HL-60/S4 treated with phorbol 12-myristate 13-acetate at 8.2 ng/mL for 4 days and 3 days (cell line): ENCODE measurements around the gene CD300H.
"Not testable (repeated sequence)": the region's sequence is repeated elsewhere in the genome, so short reads cannot be mapped to it uniquely, and the experiment has no call there.

ENCODE experiments used
- in situ Hi-C: fragments of 300-500 bp; cut with MboI; formaldehyde crosslinking; loops from 2 replicates; pipeline ENCODE4 v1.15.0; 2022; ENCODE audit warnings: low sequenced_read_pairs

The CD300H gene

GRCh38 chr17:74528491-74529199 lies 38.7 kb downstream of the CD300H start:
- in situ Hi-C loops = no loop called here

DNA sequence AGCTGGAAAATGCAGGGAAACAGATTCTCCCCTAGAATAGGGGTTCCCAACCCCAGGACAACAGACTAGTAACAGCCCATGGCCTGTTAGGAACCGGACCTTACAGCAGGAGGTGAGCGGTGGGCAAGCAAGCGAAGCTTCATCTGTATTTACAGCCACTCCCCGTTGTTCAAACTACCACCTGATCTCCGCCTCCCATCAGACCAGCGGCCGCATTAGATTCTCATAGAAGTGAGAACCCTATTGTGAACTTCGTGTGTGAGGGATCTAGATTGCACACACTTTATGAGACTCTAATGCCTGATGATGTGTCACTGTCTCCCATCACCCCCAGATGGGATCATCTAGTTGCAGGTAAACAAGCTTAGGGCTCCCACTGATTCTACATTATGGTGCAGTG lies 39.6 kb downstream of the CD300H start:
- in situ Hi-C loops = no loop called here

- in situ Hi-C loops = no loop called here
These were observed 40.2 kb downstream of the CD300H start for GRCh38 chr17:74527081-74527480.

DNA sequence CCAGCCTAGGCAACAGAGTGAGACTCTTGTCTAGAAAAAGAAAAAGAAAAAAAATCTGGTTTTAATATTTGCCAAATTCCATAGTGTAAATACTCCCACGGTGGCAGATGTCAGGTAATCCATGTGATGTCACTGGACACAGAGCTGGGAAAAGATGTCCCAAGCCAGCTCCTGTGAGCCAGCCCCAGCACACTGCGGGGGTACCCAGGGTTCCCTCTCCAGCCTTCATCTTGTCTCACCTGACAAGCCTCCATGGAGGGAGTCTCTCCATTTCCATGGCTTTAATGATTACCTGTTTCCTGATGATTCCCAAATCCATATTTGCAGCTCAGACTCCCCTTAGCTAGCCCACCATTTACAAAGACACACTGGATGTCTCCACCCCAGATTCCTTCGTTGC lies 40.6 kb downstream of the CD300H start:
- in situ Hi-C loops = no loop called here

- in situ Hi-C loops = no loop called here
These were observed 41.5 kb downstream of the CD300H start for GRCh38 chr17:74525781-74526288.

GRCh38 chr17:74525465-74525725 lies 41.9 kb downstream of the CD300H start:
- in situ Hi-C loops = no loop called here

DNA sequence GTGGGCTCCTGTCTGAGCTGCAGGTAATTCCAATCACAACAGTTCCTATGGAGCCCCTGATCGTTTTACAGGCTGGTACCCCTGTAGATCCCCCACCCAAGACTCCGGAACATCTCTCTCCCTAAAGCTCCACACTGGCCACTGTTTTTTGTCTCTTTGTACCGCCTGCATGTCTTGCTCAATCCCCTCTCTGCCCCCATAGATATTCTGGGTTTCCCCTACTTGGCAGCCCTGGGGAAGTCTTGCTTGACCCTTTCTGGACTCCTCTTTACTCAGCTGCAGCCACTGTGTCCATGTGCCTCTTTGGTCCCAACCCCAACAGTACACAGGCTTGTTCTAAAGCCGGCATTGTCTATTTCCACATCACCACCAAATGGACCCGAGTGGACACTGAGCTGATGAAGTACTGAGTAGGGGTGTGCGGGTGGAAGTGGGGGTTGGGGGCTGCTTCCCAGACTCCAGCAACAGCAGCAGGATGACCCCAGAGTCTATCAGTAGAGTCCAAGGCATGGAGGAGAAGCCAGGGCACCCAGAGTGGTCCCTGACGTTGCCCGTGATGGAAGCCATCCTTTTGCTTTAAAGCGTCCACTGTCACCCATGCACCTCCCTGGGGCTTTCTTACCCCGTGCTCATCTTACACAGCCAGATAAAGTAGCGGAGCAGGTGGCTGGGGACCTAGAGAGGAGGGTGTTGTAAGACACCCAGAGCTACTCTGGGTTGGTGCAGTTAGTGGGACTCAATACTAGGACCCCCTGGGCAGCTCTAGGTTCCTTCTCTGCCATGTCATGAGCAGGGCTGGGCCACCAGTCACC lies 42.5 kb downstream of the CD300H start:
- in situ Hi-C loops = no loop called here

- in situ Hi-C loops = no loop called here
These were observed 44.0 kb downstream of the CD300H start for GRCh38 chr17:74523308-74523707.

DNA sequence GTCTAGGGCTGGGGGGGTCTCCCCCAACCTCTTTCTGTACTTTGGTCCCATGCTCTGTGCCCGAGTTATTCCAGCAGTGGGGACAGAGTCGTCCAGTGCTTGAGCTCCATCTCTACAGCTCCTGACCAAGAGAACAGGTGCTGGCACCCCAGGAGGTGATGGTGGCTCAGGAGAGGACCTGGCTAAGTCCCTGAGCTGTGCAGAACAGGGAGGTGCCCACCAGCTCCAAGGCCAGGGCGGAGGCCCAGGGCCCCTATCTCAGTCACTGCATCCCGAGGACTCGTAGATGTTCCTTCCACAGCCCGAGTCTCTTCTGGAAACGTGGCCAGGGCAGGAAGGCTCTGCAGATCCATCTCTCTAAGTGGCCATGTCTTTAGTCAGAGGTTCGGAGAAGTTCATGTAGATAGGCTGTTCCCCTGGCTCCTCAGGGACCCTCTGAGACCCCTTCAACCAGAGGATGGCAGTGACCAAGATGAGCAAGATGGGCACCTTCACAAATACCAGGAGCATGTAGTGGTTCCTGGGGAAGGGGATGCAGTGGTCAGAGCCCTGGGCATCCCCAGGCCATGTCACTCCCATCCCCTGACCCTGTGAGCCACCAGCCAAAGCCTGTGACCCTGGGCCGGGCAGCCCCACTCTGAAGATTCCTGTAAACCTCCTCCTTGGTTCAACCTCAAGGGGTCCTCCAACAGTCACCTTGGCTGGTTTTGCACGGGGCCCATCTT lies 44.8 kb downstream of the CD300H start:
- in situ Hi-C loops = no loop called here

GRCh38 chr17:74521701-74522201 lies 45.6 kb downstream of the CD300H start:
- in situ Hi-C loops = no loop called here

GRCh38 chr17:74520790-74521480 lies 46.4 kb downstream of the CD300H start:
- in situ Hi-C loops = no loop called here

GRCh38 chr17:74520016-74520434 lies 47.3 kb downstream of the CD300H start:
- in situ Hi-C loops = no loop called here

DNA sequence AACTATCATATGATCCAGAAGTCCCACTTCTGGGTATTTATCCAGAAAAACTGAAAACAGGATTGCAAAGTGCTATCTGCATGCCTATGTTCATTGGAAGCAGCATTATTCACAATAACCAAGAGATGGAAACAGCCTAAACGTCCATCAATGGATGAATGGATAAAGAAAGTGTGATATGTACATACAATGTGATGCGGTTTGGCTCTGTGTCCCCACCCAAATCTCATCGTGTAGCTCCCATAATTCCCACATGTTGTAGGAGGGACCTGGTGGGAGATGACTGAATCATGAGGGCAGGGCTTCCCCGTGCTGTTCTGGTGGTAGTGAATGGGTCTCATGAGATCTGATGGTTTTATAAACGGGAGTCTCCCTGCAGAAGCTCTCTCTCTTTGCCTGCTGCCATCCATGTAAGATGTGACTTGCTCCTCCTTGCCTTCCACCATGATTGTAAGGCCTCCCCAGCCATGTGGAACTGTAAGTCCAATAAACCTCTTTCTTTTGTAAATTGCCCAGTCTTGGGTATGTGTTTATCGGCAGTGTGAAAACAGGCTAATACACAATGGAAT lies 48.8 kb downstream of the CD300H start:
- in situ Hi-C loops = not testable (repeated sequence)

- in situ Hi-C loops = no loop called here
These were observed 50.6 kb downstream of the CD300H start for GRCh38 chr17:74516561-74517328.

DNA sequence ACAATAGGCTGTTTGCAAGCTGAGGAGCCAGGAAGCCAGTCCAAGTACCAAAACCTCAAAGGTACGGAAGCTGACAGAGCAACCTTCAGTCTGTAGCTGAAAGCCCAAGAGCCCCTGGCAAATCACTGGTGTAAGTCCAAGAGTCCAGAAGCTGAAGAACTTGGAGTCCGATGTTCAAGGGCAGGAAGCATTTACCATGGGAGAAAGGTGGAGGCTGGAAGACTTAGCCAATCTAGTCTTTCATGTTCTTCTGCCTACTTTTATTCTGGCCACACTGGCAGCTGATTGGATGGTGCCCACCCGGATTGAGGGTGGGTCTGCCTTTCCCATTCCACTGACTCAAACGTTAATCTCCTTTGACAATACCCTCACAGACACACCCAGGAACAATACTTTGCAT lies 51.4 kb downstream of the CD300H start:
- in situ Hi-C loops = no loop called here

- in situ Hi-C loops = no loop called here
These were observed 52.5 kb downstream of the CD300H start for GRCh38 chr17:74514632-74515334.

- in situ Hi-C loops = no loop called here
These were observed 53.2 kb downstream of the CD300H start for GRCh38 chr17:74513987-74514631.

DNA sequence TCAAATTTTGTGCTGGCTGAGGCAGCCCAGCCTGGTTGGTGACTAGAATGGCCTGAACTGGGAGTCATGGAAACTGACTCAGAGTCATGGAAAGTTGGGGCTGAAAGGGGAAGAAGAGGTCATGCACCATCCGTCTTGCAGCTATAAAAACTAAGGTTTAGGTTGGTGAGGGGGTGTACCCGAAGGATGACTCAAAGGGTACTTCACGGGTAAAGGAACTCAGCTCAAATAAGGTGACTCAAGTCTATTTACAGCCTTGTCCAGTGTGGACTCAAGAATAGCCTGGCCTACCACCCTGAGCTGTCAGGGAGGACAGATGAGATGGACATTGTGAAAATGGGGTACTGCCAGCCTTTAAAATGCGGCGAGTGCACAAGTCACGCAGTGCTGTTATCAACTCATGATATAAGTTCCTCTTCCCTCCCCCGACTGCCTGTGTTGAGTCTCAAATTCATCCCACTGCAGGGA lies 54.7 kb downstream of the CD300H start:
- in situ Hi-C loops = no loop called here

DNA sequence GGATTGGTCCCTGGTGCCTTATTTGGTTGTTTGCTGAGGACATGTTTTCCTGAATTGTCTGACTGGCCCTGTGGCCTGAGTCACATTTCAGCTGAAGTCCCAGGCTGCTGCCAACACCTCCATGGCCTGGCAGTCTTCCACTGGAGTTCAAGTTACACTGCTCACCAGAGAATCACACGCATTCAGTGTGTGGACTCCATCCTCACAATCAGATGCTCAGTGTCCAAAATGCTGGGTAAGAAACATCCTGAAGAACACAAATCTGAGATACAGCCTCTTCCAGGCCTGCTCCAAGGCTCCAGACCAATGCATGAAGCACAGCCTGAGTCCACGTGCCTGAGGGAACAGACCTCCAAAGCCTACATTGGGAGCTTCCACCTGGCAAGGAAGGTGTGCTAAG lies 55.3 kb downstream of the CD300H start:
- in situ Hi-C loops = no loop called here
